ENCODE data around the gene C6orf141. TPM values are rescaled to one million over a fixed set of nuclear protein-coding genes. Genes with fewer than 3 reads are reported as not detected.
"Not testable (repeated sequence)": the region's sequence is repeated elsewhere in the genome, so short reads cannot be mapped to it uniquely, and the experiment has no call there.

Gene C6orf141
- total RNA-seq, 2 donors from 2014 or later, result 0.81 to 1.7 TPM

DNA sequence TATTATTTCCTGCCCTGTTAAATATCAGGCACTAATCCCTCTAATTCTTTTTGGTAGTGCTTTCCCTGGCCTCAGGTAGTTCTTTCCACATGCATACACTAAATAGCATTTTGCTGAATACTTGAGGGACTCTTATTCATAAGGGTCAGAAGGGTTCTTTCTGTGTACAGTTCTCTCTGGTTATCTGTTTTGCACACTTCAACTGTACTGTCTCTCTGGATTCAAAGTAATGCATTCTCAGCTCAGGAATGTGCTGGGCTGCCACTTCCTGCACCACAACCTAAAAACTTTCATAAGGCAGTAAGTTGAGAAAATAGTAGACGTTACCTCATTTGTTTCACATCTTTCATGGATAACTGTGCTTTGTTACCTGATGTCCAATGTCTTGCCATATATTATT, 32.1 kb downstream of the C6orf141 start:
- TF ChIP-seq, protein P1, sequence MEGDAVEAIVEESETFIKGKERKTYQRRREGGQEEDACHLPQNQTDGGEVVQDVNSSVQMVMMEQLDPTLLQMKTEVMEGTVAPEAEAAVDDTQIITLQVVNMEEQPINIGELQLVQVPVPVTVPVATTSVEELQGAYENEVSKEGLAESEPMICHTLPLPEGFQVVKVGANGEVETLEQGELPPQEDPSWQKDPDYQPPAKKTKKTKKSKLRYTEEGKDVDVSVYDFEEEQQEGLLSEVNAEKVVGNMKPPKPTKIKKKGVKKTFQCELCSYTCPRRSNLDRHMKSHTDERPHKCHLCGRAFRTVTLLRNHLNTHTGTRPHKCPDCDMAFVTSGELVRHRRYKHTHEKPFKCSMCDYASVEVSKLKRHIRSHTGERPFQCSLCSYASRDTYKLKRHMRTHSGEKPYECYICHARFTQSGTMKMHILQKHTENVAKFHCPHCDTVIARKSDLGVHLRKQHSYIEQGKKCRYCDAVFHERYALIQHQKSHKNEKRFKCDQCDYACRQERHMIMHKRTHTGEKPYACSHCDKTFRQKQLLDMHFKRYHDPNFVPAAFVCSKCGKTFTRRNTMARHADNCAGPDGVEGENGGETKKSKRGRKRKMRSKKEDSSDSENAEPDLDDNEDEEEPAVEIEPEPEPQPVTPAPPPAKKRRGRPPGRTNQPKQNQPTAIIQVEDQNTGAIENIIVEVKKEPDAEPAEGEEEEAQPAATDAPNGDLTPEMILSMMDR (conservative IDR thresholded peaks at IDR 0.05), result no peak
- Histone ChIP-seq H3K9ac (ENCODE audit: extremely low read depth, low read length, poor library complexity, severe bottlenecking) (no peak overlapping the region), H3K36me3 (ENCODE audit: control insufficient read depth, insufficient read depth, low read length) (no peaks in the 10 kb centered on the region), H3K4me3 (ENCODE audit: low read length) (no peak overlapping the region), H3K9me3 (ENCODE audit: control insufficient read depth, low read length) (no peaks in the 10 kb centered on the region), H3K4me1 (ENCODE audit: control insufficient read depth, insufficient read depth, low read length) (no peaks in the 10 kb centered on the region), H3K27me3 (ENCODE audit: control insufficient read depth, insufficient read depth, low read length, poor library complexity, severe bottlenecking) (no peaks in the 10 kb centered on the region), H3K27ac (ENCODE audit: low read depth, low read length) (no peak overlapping the region)
- H3K36me3 Mint-ChIP-seq (ENCODE audit: low read depth), result no peaks in the 10 kb centered on the region
- no peaks in the 10 kb centered on the region for H3K4me1 Mint-ChIP-seq
- no peaks in the 10 kb centered on the region for H3K9me3 Mint-ChIP-seq
- H3K4me3 Mint-ChIP-seq, result no peak overlapping the region
- 100% methylated on average over 1 of the region's 1 CpG; no CpG with 5 or more reads in 1 of the 2 experiments for WGBS, 2 experiments (ENCODE audit: insufficient coverage in 1 of 2, insufficient read length in 1 of 2)
- DNase-seq, result no peak
- H3K27ac Mint-ChIP-seq, result no peak overlapping the region
- H3K27me3 Mint-ChIP-seq (ENCODE audit: insufficient read depth), result peaks cover 14% of the 10 kb centered on the region

GRCh38 chr6:49587262-49587661, 36.8 kb downstream of the C6orf141 start:
- not testable (repeated sequence) for H3K4me3 ChIP-seq (ENCODE audit: low read length); H3K36me3 ChIP-seq (ENCODE audit: control insufficient read depth, insufficient read depth, low read length); H3K4me1 ChIP-seq (ENCODE audit: control insufficient read depth, insufficient read depth, low read length); H3K4me1 Mint-ChIP-seq; DNase-seq; H3K36me3 Mint-ChIP-seq (ENCODE audit: low read depth); H3K9me3 ChIP-seq (ENCODE audit: control insufficient read depth, low read length); H3K4me3 Mint-ChIP-seq; H3K9ac ChIP-seq (ENCODE audit: extremely low read depth, low read length, poor library complexity, severe bottlenecking); H3K27me3 Mint-ChIP-seq (ENCODE audit: insufficient read depth); H3K27ac ChIP-seq (ENCODE audit: low read depth, low read length); H3K27ac Mint-ChIP-seq; H3K27me3 ChIP-seq (ENCODE audit: control insufficient read depth, insufficient read depth, low read length, poor library complexity, severe bottlenecking); H3K9me3 Mint-ChIP-seq
- 93 to 97% methylated on average over 3 to 5 of the region's 5 CpGs for WGBS, 2 experiments (ENCODE audit: insufficient coverage in 1 of 2, insufficient read length in 1 of 2)

Other genes starting within 250 kb of the C6orf141 start
- 10 to 100 TPM; 15.3 to 16.2 TPM for gene MMUT, start 87.4 kb upstream of the C6orf141 start, total RNA-seq
- 10 to 100 TPM; 13.9 to 22.2 TPM for gene CENPQ, start 87.3 kb upstream of the C6orf141 start, total RNA-seq
- not detected for gene GLYATL3, start 50.7 kb upstream of the C6orf141 start, total RNA-seq
- not detected for gene RHAG, start 86.2 kb downstream of the C6orf141 start, total RNA-seq
- not detected for gene CRISP2, start 162.9 kb downstream of the C6orf141 start, total RNA-seq
- not detected for gene CRISP3, start 193.7 kb downstream of the C6orf141 start, total RNA-seq
- gene PGK2, start 236.6 kb downstream of the C6orf141 start, total RNA-seq, result not detected